GM19452 (cell line): ENCODE data around the gene MYL9.
A peak's percentile ranks its signal among the peaks of the same experiment; 100 is the strongest.
"Not testable (repeated sequence)": the region's sequence is repeated elsewhere in the genome, so short reads cannot be mapped to it uniquely, and the experiment has no call there.

Experiments used
- ATAC-seq: cut with Tn5 transposase; IDR thresholded peaks from one replicate; pipeline ENCODE4 v1.9.1; 2021; ENCODE audit not compliant: unreplicated experiment

MYL9 gene

DNA sequence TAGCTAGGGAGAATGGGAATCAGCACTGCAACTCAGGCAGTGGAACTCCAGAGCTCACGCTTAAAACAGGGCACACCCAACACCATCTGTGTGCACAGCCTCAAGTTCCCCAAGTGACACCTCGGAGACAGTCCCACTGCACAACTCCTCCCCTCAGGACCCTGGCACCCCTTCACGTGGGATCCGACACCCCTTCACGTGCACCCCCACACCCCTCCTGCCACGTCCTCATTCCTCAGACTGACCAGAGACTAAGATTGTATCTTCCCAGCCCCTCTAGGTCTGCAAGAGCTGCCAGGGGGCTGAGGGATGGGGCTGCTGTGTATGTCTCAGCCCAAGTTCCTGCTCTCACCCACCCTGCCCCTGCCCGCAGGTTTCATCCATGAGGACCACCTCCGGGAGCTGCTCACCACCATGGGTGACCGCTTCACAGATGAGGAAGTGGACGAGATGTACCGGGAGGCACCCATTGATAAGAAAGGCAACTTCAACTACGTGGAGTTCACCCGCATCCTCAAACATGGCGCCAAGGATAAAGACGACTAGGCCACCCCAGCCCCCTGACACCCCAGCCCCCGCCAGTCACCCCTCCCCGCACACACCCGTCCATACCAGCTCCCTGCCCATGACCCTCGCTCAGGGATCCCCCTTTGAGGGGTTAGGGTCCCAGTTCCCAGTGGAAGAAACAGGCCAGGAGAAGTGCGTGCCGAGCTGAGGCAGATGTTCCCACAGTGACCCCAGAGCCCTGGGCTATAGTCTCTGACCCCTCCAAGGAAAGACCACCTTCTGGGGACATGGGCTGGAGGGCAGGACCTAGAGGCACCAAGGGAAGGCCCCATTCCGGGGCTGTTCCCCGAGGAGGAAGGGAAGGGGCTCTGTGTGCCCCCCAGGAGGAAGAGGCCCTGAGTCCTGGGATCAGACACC is 7.6 kb downstream of the MYL9 start:
- ATAC-seq, result no peak

DNA sequence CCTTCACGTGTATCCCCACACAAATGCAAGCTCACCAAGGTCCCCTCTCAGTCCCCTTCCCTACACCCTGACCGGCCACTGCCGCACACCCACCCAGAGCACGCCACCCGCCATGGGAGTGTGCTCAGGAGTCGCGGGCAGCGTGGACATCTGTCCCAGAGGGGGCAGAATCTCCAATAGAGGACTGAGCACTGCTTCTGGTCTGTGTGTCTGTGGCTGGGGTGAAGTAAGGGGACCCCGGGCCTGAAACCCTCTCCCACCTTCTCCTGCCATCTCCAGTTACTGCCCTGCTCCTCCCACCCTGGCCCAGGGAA is 8.3 kb downstream of the MYL9 start:
- ATAC-seq, result no peak

- ATAC-seq, result no peak
These were observed 8.8 kb downstream of the MYL9 start for GRCh38 chr20:36549942-36550789.

DNA sequence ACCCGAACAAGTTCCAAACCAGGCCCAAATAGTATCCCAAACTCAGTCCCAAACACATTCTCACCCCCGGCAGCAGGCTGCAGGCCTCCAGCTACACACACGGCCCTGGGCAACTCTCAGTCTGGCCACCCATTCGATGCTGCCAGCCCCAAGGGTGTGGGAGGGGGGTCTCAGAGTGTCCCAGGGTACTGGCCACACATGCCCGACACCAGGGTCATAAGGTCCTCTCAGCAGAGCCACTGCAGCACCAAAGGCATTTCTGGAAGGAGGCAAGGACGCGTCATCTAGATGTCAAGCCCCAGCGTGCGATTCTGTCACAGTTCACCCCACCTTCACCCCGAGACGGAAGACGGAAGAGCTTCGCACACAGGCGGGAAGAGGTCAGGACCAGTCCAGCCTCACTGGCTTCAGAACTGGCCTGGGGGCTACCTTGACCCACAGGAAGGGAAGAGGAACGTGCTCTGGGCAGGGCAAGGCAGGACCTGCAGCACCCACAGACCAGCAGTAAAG is 9.5 kb downstream of the MYL9 start:
- ATAC-seq, result no peak

GRCh38 chr20:36555248-36555647 is 13.9 kb downstream of the MYL9 start:
- no peak for ATAC-seq

- ATAC-seq, result no peak
These were observed 21.4 kb downstream of the MYL9 start for GRCh38 chr20:36562724-36563123.

GRCh38 chr20:36563374-36563773 is 22.1 kb downstream of the MYL9 start:
- ATAC-seq, result no peak

DNA sequence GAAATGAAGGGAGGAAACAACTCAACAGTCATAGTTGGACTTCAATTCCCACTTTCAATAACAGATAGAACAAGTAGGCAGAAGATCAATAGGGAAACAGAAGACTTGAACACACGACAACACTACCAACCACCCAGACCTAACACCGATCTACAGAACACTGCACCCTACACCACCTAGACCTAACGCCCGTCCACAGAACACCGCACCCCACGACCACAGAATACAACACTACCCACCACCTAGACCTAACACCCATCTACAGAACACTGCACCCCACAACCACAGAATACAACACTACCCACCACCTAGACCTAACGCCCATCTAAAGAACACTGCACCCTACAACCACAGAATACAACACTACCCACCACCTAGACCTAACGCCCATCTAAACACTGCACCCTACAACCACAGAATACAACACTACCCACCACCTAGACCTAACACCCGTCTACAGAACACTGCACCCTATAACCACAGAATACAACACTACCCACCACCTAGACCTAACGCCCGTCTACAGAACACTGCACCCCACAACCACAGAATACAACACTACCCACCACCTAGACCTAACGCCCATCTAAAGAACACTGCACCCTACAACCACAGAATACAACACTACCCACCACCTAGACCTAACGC is 22.9 kb downstream of the MYL9 start:
- ATAC-seq, result not testable (repeated sequence)

GRCh38 chr20:36564726-36565121 is 23.4 kb downstream of the MYL9 start:
- ATAC-seq, result not testable (repeated sequence)

- no peak for ATAC-seq
These were observed 24.2 kb downstream of the MYL9 start for GRCh38 chr20:36565520-36565919.

GRCh38 chr20:36569847-36570429 is 28.6 kb downstream of the MYL9 start:
- ATAC-seq, result no peak

DNA sequence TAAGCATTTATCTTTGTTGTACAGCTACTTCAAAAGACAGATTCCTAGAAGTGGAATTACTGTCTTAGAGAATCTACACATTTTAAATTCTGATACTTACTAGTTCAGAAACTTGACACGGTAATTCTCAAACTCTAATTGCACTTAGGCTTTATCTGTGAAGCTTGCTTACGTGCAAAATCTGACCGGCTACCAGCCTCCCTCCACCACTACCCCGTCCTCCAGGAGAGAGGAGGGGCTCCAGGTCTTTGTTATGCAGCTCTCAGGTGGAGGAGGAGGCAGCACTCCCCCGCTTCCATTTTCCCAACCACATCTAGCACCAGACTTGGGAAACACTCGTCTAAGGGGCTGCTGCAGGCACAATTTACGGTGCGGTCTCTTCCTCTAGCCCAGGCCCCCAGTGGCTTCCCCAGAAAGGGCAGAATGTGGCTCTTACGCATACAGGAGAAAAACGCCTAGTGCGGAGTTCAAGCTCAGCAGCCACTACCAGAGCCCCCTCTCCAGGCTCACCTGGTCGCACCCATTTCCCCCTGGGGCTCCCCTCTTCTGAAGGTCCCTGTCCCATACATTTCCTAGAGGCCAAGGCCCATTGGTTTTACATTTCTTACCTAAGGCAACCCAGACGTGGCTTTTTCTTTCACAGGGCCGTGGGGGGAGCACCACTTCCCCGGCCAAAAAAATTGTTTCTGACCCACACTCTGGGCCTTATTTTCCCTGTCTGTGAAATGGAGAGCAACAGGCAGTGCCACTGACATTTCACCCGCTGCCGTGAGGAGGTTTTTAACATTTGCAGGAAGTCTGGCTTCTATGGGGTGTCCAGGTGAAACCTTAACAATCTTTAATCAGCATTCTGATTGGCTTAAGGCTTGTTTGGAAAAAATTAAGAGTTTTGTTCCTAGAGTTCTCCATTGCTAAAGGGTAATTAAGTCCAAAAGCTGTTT is 30.5 kb downstream of the MYL9 start:
- no peak for ATAC-seq

- no peak for ATAC-seq
These were observed 31.4 kb downstream of the MYL9 start for GRCh38 chr20:36572701-36573102.

GRCh38 chr20:36573103-36573797 is 31.9 kb downstream of the MYL9 start, which contains the start of gene TGIF2:
Gene TGIF2, plus strand, starts transcription at chr20:36573597. Its CDS starts 5,178 bp downstream, at chr20:36578775.
- peak; percentile 59 for ATAC-seq

GRCh38 chr20:36573798-36574365 is 32.6 kb downstream of the MYL9 start:
- ATAC-seq, result no peak

DNA sequence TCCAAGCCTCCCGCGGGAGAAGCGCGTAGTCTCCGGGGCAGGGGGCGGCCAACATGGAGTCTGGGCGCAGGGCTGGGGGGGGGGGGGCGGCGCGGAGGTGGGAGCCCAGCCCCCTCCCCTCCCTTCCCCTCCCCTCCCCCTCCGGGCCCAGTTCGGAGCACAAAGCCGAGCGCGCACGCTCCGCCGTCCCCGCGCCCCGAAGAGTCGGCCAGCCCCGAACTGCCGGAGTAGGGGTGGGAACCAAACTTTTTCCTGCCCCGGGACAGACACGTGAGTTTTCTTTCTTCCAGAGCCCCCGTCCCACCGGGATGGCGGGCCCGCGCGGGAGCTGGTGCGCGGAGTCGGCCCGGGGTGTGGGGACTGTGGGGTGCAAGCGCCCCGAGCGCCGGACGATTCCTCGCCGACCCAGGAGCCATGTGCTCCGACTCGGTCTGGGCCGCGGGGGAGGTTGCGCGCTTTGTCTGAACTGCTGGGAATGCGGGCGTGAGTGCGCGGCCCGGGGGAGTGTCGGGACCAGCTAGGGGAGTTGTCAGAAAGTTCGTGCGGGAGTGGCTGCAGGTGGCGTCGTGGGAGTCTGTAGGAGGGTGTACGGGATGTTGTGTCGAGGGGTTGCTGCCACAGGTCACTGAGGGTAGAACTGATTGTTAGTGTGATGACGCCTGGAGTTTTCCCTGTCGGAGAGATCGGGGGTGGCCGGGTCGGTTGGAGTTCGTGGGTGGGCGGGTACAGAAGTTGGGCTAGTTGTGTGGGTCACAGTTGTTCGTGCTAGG is 33.2 kb downstream of the MYL9 start:
- ATAC-seq, result no peak

- ATAC-seq, result no peak
These were observed 34.7 kb downstream of the MYL9 start for GRCh38 chr20:36576081-36576445.

DNA sequence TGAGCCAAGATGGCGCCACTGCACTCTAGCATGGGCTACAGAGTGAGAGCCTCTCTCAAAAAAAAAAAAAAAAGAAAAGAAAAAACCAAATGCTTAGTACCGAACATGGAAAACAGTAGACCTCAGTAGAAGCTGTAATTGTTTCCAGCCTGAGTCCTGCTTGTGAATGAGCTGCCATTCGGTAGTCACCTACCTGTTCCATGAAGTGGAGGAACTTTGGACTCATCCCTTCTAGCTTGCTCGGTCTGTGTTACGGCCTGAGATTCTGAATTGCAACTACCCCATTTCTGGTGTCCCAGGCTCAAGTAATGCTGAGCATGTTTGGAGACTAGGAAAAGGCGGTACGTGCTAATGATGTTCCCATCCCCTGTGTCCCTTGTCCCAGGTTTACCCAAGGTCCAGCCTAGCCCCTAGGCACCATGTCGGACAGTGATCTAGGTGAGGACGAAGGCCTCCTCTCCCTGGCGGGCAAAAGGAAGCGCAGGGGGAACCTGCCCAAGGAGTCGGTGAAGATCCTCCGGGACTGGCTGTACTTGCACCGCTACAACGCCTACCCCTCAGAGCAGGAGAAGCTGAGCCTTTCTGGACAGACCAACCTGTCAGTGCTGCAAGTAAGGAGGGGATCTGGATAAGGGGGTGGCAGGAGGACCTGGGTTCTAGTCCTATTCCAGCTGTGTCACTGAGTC is 37.2 kb downstream of the MYL9 start:
- no peak for ATAC-seq
